ENCODE measurements around the gene PAN3.

DNA sequence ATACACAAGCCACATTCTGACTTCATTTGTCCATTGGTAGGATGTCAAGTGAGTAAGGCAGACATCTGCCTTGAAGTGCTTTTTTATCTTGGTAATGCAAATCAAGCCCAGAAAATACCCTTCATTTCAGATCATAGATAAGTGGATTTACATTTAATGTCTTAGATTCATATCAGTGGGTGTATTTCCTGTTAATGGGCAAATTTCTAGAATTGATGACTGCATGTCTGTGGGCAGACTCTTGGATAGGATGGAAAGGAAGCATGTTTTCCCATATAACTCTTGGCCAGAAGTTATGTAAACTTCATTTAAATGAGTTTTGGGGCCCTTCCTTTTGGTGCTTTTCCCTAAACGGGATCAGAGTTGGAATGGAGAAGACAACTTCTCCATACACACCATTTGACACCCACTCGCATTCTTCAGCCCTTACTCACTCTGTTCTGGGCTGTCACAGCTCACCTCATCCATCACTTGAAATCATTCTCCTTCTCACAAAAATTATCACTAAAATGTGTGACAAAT is 202.0 kb downstream of the PAN3 start:
- TF ChIP-seq, protein P1, sequence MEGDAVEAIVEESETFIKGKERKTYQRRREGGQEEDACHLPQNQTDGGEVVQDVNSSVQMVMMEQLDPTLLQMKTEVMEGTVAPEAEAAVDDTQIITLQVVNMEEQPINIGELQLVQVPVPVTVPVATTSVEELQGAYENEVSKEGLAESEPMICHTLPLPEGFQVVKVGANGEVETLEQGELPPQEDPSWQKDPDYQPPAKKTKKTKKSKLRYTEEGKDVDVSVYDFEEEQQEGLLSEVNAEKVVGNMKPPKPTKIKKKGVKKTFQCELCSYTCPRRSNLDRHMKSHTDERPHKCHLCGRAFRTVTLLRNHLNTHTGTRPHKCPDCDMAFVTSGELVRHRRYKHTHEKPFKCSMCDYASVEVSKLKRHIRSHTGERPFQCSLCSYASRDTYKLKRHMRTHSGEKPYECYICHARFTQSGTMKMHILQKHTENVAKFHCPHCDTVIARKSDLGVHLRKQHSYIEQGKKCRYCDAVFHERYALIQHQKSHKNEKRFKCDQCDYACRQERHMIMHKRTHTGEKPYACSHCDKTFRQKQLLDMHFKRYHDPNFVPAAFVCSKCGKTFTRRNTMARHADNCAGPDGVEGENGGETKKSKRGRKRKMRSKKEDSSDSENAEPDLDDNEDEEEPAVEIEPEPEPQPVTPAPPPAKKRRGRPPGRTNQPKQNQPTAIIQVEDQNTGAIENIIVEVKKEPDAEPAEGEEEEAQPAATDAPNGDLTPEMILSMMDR (conservative IDR thresholded peaks at IDR 0.05 in 1 of 2, IDR thresholded peaks at IDR 0.05 in 1 of 2; ENCODE audit: low read depth in 1 of 2, low read length in 2 of 2) = no peak
- no peak for TF ChIP-seq EZH2 (IDR thresholded peaks at IDR 0.05; ENCODE audit: low read length, missing control alignments)
